ENCODE measurements around the gene NEGR1.

Gene NEGR1

DNA sequence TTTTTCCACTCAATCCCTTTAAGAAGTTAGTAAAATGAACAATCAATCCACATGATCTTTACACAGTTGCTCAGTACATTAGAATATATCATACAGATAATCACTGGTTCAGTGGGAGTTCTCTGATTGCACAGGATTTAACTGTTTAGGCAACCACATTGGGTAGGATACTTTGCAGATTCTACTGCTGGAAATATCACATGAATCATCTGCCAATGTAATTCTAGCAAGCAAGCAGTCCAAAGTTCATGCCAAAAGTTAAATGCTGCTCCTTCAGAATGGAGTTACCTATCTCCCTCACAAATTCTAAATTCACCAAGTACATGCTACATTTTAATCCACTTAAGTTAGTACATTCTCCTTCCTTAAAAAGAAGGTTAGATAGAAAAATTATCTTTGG lies 52.4 kb downstream of the NEGR1 start:
- DNase-seq = no peak

DNA sequence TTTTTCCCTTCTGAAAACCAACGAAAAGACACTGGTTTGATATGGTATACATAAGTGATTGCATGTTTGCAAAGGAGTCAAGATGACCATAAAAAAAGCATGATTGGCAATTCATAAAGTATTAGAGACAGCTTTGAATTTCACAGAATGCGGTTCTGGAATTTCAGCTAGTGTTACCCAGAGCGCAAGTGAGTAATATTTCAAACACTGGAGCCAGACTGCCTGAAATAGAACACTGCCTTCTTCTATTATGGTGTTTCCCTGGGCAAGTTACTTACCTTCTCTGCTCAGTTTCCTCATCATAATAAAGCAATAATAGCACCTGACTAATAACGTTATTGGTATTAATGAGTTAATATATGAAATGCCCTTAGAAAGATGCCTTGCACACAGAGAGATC lies 54.7 kb downstream of the NEGR1 start:
- no peak for DNase-seq

DNA sequence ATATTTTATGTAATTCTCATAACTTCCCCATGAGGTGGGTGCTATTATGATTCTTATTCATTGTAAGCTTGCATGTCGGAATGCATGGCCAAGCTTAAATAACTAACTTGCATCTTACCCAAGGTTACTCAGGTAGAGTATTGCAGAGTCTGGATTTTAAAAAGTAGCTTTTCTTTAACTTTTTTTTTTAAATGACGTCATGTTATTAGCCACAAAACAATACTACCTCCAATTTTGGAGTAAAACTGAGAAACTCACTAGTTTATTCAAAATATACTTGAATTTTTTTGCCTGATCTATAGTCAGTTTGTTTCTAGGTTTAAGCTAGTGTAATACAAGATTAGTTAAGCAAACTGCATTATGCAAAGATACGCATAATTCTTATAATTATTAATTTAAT lies 57.8 kb downstream of the NEGR1 start:
- DNase-seq = no peak

DNA sequence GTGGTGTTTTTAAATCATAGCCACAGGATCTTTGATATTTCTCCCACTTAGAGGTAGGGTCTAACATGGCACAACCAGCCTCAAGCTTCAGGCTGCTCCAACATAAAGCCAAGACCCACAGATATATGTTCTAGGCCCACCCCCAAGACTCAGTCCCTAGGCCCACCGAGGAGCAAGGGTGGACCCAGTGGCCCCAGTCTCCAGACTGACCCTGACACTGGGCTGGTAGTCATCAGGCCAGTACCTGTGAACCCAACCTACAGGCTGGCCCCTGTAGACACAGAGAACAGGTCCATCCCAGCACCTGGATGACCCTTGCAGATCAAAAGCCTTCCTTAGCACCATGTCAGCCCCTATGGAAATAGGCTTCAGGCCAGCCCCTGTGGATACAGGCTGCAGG lies 60.5 kb downstream of the NEGR1 start:
- no peak for DNase-seq

DNA sequence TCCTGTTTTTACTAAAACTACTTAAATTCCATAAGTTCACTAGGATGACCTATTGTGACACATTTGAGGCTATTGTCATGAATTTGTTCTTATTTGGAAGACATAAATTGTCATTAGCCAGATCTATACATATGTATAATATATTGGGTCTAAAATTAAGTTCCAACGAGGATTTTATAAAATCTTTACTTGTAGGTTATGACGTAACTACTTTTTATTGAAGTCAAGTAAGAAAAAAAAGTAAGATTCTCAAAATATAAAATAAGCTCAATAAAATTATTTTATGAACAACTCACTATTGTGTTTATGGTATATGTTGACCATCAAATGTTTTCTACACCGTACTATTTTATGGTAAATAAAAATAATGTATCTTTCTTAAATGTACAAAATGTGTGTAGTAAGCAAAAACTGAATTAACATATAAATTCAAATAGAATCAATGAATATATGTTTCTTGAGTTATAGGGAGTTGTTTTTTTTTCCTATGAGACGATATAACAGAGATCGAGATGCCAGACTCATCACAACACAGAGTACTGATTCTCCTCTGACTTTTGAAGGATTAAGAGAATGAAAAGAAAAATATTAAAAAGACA lies 64.1 kb downstream of the NEGR1 start:
- DNase-seq = no peak

DNA sequence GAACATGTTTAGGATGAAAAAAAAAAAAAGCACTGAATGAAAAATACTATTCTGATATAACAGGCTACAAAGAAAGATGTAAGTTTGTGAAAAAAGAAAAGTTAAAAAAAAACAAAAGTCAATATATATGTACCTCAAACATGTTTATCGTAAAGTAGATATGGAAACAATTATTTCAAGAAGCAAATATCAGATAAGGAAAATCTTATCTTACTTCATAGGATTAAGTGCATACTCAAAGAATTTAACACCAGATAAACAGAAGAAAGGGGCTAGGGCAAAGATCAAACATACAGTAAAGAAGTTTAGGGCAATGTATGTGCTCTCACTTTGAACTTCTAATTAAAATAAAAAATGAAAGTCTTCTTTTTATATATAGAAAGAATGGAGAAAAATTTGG lies 75.3 kb downstream of the NEGR1 start:
- DNase-seq = no peak

DNA sequence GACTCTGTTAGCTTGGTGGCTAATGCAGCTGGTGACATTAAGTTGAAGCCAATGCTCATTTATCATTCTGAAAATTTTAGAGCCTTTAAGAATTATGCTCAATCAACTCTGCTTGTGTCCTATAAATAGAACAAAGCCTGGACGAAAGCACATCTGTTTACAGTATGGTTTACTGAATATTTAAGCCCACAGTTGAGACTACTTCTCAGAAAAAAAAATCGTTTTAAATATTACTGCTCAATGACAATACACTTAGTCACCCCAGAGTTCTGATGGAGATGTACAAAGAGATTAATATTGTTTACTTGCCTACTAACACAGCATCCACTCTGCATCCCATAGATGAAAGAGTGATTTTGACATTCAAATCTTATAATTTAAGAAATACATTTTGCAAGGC lies 79.6 kb downstream of the NEGR1 start:
- DNase-seq = no peak

DNA sequence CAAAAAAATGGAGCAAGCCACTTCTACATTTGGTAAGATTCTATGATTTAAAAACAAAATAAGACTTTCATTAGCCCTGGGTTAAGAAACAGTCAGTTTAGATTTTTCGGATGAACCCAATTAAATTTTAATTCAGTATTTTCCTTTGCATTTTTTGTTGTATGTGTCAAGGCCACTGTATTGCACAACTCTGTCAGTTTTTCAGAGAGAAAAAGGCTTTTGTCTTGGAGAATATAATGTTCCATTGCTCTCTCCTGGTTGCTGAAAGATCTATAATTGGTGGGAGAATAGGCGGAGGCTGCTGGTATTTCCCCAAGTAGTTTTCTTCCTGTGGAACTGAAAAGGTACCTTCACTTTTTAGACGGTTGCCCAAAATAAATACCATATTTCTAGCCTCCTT lies 84.6 kb downstream of the NEGR1 start:
- no peak for DNase-seq

DNA sequence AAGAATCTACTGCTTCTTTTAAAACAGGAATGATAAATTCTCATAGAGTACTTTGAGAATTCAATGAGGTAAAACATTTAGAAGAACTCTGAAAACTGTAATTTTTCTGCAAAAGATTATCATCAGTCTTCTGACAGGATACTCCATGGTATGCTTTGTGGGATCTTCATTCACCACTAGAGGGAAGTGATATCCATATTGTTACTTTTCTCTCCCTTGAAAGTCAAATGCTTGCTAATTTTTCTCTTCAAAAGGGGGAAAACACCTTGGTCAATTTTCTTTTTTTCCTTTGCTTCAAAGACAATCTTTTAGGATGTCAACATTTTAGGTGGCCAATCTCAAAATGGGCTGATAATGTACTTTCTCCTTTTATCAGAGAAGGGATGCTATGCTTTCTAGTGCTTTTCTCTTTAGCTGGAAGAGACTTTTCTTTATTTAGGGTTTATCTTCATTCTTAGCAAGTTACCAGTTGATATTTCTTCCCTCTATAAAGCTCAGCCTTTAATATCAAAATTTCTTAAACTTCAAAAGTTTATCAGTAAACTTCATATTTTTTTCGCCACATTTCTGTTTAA lies 95.5 kb downstream of the NEGR1 start:
- DNase-seq = no peak

DNA sequence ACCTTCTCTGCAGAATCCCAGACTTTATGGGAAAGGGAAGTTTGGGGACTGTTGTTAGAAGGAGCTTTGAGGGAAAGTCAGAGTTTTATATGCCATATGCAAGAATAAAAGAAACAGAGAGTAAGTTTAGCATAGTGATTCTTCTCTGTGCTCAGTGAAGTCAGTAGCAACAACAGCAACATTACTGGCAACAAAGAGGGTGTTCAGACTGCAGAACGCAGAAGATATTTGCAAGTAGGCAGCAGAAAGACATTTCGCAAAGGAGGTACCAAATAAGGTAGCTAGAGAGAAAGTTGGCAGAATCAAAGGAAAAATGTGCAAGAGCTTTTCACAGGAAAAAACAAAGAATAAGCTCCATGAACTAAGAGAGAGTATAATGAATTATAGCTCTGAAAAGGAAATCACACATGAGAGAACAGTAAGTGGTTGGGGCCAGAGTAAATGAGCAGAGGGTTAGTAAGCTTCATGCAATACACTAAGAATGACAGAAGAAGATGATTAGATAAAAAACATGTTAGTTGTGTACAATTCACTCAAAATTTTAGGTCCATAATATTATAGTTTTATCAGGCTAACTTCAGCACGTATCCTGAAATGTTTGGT lies 98.1 kb downstream of the NEGR1 start:
- no peak for DNase-seq

DNA sequence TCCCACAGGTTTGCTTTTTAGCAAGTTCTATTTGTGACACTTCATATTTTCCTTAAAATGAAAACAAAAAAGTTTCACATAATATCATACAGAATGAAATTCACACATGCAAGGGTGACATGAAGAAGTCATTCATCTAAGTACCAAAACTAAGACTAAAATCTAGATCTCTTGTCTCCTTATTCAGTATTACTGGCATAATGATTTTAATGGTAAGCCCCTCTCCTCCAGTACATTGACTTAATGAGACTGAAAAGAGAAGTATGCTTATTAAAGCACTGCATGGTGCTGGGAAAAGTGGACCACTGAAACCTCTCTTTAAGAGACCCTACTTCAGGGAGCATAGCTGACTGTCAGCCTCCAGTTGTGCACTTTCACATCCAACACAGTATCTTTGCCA lies 99.5 kb downstream of the NEGR1 start:
- no peak for DNase-seq

DNA sequence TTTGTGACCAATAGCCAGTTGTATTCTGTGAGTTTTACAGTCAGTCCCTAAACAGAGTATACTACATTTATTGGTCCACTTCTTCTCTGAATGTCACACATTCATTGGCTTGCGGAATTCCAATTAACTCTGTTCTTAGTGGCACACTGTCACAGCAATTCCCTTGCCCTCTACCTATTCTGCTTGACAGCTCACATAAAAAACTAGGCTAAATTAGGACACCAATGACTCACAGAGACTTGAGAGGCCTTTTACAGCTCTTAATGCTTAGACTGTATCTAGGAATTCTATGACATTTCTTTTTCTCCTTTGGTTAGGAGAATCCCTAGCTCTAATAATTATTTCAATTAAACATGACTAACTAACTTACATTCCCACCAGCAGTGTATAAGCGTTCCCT lies 104.1 kb downstream of the NEGR1 start:
- no peak for DNase-seq

DNA sequence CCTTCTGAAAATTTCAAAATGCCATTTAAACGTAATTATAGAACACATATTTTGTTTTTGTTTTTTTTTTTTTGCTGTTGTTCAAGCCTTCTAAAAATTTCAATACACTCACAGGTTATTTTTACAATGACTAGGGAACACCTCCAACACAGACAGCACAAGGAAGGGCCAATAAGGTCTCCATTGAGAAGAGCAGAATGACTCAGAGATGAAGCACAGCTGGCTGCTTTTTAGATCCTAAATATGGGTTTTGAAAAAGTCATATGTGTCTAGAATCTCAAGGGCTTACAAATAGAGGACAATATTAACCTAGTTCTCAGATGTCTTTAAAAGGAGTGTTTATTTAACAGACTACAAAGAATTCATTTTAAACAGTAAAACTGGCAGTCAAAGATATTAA lies 104.6 kb downstream of the NEGR1 start:
- no peak for DNase-seq

DNA sequence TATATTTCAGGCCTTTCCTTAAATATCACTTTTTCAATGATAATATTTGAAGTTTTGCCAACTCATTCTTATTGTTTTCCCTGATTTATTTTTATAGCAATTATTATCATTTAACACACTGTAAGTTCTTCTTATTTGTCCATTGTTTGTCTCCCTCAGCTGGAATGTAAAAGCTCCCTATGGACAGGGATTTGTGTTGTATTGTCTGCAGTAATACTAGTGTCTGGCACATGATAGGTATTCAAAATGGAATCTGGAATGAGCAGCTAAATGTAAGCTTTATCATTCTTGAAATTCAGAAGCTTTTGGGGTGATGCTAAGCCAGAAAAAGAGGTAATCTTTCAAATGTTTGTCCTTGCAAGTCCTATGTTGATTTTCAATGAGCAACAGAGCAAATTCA lies 112.1 kb downstream of the NEGR1 start:
- DNase-seq = no peak

DNA sequence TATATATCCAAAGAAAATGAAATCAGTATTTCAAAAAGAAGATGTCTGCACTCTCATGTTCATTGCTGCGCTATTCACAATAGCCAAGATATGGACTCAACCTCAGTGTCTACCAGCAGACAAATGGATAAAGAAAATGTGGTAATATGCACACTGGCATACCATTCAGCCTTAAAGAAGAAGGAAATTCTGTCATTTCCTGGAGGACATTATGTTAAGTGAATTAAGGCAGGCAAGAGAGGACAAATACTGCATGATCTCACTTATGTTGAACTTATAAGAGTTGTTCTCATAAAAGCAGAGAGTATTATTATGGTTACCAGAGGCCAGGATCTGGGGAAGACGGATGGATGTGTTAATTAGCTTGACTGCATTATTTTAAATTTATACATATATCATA lies 115.9 kb downstream of the NEGR1 start:
- no peak for DNase-seq

DNA sequence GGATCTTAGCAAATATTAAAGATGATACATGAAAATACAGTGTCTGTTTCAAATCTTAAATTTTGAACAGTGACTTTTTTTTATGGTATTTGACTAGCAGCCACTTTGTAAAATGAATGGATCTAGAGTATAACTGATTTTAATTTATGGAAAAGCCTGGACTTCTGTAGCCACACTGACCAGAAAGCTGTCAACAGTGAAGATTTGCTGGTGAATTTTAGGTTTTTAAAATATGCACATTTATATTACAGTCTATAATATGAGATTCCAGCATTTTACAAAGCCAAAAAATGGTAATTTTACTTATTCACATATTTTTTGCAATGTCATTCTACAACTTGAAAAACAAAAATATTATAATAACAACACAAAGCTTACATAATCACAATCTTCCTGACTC lies 131.8 kb downstream of the NEGR1 start:
- DNase-seq = no peak

DNA sequence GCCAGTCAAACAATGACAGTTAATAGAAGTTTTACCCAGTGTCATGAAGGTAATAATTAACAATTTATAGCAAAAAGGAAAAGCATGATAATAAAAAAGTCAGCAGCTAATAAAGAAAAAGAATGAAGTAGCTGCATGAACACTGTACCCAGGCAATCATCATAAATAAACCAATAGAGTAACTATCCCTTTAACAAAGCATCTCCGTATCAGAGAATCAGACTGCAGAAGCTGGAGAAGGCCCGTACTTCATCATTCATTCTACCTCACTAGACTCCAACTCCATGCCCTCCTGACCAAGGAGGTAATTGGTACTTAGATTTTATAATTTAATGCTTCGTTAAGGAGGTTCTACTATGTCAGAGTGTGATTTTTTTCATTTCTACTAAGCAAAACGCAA lies 140.5 kb downstream of the NEGR1 start:
- DNase-seq = no peak

DNA sequence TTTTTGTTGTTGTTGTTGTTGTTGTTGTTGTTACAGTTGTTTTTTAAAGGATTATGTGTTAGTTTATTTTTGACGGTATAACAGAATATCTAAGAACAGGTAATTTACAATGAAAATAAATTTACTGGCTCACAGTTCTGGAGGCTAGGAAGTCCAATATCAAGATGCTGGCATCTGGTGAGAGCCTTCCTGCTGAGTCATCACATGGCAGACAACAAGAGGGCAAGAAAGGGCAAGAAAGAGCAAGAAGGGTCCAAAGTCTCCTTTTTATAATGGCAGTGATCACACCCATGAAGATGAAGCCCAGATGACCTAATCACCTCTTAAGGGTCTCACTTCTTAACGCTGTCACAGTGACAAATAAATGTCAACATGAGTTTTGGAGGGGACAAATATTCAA lies 142.1 kb downstream of the NEGR1 start:
- no peak for DNase-seq

DNA sequence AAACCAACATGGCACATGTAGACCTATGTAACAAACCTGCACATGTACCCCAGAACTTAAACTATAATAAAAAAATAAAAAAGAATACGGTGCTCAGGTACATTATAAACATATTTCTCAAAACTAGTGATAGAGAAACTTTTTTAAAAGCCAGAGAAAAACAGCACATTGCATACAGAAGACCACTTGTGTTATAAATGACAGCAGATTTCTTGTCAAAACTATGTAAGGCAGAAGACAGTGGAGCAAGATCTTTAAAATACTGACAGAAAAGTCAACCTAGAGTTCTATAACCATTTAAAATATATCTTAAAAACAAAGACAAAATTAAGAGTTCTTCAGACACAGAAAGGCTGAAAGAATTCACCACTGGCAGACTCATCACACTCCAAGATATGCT lies 144.7 kb downstream of the NEGR1 start:
- no peak for DNase-seq

DNA sequence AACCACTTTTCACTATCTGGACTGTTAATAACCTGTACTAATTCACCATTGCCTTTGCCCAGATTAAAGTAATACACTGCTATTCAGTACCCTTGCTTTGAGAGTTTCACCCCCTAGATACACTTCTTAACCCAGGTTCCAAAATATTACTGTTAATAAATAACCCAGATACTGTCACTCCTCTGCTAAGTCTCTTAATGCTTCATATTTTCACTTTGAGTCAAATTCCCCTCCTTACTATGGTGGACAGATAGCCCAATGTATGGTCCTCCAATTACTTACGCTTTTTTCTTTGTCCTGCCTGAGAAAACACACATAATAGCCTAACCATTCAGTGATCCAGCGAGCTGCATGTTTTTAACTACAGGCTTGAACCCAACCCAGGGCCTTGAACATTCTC lies 152.5 kb downstream of the NEGR1 start:
- DNase-seq = no peak

DNA sequence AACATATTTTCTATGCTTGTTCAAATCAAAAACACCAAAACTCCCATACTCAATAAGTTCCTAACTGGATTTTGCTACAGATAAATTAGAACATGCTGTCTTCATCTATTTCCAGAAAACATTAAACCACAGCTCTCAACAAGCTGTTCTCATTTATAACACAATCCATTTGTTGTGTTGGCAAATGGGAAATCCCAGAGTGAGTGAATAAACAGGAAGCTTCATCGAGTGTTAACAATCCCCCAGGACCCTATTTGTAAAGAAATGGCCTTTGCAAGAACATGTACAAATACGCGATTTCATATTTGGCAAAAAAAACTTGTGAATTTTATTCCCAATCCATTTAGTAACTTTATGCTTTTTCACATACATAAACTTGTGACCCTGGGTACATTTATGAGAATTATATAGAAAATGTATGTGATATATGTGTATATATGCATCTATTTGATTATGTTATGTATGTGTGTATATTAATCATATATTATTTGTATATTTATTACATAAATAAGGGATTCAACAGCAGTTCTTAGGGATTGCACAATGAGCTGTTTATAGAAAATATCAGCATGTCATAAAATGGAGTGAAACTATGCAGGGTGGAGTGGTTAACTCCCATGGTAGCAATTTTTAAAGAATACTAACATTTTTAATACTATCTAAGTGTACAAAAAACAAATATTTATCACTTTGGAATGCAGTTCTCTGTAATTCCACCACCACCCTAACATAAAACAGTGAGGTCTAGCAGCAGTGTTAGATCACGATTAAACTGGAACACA lies 160.0 kb downstream of the NEGR1 start:
- no peak for DNase-seq

DNA sequence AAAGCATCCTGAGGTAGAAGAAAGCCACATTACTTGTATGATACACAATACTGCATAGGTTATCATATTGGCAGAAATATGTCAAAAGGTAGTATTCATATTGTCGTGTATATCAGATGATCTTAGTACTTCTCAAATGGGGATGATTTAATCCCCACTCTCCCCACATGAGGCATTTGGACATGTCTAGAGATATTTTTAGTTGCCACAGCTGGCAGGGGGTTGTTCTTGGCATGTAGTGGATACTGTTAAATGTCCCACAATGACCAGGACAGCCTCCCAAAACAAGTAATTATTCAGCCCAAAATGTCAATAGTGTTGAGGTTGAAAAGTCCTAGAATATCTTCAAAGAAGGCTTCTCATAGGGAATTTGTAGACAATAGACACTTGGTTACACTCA lies 162.8 kb downstream of the NEGR1 start:
- no peak for DNase-seq

DNA sequence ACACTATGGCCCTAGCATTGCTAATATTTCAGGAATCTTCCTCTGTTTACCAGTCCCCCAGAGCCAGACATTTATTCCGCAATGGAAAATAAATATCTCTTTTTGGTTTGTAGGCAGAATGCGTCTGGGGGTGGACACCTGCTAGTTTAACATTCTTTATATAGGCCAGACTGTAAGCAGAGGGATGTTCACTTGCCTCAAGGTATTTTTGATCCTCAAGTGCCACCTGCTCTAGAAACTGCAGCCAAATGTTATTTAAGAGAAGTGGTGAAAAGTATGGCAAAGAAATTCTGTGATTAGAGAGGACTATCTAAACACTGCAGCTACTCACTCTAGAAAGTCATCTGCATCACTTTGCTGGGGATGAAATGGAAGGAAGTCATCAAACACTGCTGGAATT lies 164.7 kb downstream of the NEGR1 start:
- no peak for DNase-seq

DNA sequence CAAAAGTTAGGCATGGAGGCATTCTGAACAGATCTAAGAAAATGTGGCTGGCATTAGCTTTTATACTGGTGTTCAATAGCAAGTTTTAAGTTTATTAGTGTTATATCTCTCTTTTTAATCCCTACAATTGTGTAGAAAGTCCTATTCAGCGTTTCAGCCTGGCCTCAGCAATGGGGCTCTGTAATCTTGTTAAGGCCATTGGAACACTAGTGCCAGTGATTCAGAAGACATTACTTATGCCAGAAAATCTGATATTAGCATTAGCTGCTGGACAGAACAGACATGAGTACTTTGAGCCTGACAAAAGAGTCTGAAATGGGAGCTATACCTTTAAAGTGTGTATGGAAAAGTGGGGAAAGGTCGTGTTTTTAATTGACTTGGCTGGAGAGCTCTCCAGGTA lies 167.0 kb downstream of the NEGR1 start:
- no peak for DNase-seq
